Ovary (tissue), 3 donors: ENCODE measurements around the gene EIF2D.

ENCODE experiments used
- EP300 ChIP-seq: sonication (generic); formaldehyde crosslinking; IDR thresholded peaks from one replicate; pipeline ENCODE4 v1.6.1; 2017; ENCODE audit warnings: antibody characterized with exemption
- POLR2A ChIP-seq: fragments of 450-650 bp; IDR thresholded peaks from one replicate; pipeline ENCODE4 v1.6.1; 2017; ENCODE audit warnings: antibody characterized with exemption, mild to moderate bottlenecking, moderate library complexity
- TF ChIP-seq, protein P1 (sequence below), 3 donors: fragments of 450-650 bp in 2 of 3; fragments of 200-600 bp in 1 of 3; IDR thresholded peaks; one replicate each; pipeline versions ENCODE4 v1.5.1 to v1.8.0; 2016 to 2022; ENCODE audit warnings: antibody characterized with exemption in 3 of 3, mild to moderate bottlenecking in 1 of 3
- donor health status: DM: no; HTN: no; CAD: no.

- TF ChIP-seq, protein P1, sequence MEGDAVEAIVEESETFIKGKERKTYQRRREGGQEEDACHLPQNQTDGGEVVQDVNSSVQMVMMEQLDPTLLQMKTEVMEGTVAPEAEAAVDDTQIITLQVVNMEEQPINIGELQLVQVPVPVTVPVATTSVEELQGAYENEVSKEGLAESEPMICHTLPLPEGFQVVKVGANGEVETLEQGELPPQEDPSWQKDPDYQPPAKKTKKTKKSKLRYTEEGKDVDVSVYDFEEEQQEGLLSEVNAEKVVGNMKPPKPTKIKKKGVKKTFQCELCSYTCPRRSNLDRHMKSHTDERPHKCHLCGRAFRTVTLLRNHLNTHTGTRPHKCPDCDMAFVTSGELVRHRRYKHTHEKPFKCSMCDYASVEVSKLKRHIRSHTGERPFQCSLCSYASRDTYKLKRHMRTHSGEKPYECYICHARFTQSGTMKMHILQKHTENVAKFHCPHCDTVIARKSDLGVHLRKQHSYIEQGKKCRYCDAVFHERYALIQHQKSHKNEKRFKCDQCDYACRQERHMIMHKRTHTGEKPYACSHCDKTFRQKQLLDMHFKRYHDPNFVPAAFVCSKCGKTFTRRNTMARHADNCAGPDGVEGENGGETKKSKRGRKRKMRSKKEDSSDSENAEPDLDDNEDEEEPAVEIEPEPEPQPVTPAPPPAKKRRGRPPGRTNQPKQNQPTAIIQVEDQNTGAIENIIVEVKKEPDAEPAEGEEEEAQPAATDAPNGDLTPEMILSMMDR (IDR thresholded peaks at IDR 0.05), result no peak
- TF ChIP-seq POLR2A, result no peak
- no peak for TF ChIP-seq EP300
These were observed 20.6 kb downstream of the EIF2D start for GRCh38 chr1:206591696-206592095.
